HG02840 (cell line): ENCODE data around the gene IGFL1.
"Not testable (repeated sequence)": the region's sequence is repeated elsewhere in the genome, so short reads cannot be mapped to it uniquely, and the experiment has no call there.

Source experiments
- ATAC-seq: cut with Tn5 transposase; IDR thresholded peaks from one replicate; pipeline ENCODE4 v1.9.1; 2021; ENCODE audit warnings: mild to moderate bottlenecking, moderate library complexity, moderate number of reproducible peaks; ENCODE audit not compliant: unreplicated experiment, low FRiP score

Gene IGFL1

DNA sequence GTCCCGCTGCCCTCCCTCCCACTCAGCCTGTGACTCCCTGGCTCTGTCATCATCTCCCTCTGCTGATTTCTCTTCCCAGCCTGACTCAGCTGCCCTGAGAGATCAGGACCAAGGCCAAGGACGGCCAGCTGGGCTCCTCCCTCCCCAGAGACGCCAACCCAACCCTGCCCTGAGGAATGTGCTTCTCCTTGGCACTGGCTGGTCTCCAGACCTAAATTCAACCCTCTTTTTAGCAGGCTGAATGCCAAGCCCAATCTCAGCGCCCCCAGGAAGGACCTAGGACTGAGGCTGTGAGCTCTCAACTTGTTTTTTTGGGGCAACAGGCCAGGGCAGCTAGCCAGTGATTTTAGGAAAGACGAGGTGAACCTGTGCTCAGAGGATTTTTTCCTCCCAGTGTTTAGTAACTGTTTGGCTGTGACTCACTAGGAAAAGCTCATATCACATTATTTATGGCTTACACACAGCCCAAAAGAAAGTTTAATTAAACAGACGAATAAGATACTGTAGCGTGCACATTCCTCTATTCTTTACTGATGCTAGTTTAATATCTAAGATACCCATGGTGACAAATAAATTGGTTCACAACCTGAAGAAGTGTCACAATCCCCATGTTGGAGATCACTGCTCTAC is 7.4 kb upstream of the IGFL1 start:
- no peak for ATAC-seq

DNA sequence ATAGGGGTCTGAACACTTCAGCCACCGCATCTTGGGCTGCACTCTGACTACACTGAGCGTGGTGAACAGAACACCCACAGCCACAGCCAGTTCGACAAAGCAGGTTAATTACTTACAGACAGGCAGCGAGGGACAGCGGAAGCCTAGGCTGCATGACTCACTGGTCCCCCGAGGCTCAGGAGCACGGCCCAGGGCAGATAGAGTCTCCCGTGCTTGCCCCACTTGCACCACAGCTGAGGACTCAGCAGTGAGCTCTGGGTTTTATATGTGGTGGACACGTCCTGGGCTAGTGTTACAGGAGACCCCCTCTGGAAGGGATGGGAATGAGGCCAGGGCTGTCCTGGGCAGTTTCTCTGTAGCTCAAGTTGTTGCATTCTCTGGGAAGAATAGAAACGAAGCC is 5.8 kb upstream of the IGFL1 start:
- not testable (repeated sequence) for ATAC-seq

DNA sequence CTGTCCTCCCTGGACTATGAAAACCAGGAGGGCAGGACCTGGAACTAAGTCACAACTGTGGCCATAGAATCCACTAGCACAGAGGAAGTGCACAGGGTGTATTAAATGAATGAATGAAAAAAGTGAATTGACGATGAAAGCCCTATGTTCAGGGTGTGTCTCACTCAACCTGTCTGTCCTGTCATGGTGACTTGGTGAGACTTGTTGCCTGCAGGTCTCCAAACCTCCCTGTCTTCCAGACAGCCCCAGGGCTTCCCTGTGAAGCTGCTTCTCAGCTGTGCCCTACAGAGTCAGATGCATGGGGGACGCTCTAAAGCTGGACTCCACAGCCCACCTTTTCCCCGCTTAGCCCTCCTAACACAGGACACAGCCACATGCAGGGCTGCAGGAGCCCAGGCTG is 4.8 kb upstream of the IGFL1 start:
- ATAC-seq = no peak

DNA sequence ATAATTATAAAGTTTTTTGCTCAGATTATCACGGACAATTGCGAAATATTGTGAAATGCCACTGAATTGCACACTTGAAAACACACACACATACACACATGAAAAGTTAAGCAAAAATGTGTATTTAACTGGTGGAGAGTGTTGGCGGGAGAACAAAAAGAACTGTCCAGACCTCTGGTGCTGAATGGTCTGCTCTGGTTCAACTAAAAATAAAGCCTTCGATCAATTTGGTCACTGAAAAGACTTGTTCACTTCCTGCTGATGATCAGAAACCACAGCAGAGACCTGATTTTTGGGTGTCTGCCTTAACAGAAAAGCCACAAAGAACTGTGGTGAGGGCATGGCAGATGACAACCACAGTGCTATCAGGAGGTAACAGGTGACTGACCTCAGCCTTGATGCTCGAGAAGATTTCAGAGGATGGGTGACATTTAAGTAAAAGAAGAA is 4.0 kb upstream of the IGFL1 start:
- ATAC-seq = no peak

DNA sequence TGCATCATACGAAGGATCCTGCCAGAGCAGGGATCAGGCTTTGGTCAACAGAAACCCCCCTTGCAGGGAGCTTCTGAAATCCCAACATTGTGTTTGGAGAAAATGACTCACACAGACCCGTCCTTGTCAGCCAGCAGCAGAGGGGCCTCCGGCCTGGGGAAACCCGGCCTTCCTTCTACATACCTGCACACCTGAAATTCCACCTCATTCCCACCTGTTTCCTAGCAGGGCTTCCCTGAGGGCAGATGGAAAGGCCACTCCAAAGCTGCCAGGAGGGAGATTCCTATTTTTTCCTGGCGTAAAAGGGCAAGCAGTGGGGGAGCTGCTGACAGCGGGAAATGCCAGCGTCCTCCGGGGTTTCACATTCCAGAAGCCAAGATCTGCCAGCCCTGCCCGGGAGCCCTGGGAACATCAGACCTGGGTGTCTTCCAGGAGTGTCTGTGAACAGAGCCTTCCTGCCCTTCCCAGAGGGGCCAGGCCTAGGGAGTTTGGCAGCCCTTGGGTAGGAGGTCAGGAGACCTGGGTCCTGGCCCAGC is 3.0 kb upstream of the IGFL1 start:
- ATAC-seq = no peak

DNA sequence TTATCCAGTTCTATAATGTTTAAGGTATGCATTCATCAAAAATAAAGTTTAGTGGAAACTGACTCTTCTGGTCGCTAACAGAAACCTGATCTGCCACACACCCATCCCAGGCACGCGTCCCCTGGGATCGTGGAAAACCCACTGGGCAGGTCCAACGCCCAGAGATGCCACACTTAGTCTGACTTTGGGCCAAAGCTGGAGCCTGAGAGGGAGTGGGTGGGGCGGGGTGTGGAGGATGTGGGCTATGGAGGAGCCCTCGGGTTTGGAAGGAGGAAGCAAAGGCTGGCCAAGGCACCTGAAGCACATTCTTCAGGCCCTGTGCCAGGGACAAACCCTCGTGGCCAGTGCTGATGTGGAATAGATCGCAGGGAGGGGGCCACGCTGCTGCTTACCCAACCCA is 2.5 kb downstream of the IGFL1 start:
- no peak for ATAC-seq

DNA sequence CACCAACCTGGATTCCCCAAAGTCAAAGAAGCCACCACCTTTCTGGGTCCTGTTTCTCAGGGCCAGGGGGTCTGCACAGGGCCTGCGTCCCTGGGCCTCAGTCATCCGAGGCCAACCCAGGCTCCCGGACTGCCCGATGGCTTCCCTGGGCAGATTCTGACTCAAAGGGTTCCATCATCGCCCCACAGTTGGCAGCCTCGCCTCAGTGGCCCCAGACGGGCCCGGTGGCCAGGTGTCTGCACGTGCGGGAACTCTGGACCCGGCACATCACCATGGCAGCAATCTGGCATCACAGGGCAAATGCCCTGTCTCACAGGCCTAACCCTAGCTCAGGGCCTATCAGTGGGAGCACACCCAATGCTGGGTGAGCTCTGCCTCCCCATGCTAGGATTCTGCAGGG is 2.9 kb downstream of the IGFL1 start:
- ATAC-seq = no peak

DNA sequence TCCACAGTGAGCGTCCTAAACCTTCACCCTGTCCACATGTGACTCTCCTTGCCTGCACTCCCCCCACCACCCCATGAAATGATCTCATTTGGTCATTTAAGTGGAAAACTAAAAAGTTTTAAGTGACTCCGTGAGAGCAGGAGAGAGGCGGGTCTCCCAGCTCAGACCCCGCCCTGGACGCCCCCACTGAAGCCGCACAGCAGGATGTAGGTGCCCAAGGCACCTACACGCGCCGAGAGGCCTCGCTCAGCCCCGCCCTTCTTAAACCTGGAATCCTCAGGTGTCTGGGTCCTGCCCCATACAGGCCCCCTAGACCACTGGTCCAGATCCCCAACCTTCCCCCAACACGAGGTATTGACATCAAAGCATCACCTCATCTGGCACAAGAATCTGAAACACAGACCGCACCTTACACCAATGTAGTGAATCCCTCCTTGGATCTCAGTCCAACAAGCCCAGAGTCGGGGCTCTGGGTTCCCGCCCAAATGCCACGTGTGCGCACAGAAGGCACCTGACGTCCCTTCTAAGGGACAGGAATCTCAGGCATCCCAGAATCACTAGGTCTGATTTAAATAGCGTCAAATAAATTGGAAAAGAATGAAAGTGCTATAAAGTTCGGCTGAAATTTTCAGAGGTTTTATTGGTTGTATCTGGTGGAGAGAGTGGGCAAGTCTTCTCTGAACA is 3.5 kb downstream of the IGFL1 start:
- ATAC-seq = no peak

DNA sequence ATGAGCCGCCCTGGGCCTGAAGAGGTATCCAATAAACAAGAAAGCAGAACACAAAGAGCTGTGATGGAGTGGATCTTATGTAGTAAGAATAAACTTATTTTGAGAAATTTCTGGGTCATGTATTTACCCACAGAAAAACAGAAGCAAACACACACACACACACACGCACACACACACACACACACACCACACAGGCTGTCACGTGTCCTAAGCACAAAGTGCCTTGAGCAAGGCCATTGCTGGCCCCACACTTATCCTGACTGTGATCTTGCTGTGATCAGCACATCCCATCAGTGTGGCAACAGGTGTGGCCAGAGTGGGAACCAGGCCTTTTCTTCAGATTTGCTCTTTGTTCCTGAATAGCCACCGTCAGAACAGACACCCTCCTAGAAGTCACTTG is 4.3 kb downstream of the IGFL1 start:
- not testable (repeated sequence) for ATAC-seq

DNA sequence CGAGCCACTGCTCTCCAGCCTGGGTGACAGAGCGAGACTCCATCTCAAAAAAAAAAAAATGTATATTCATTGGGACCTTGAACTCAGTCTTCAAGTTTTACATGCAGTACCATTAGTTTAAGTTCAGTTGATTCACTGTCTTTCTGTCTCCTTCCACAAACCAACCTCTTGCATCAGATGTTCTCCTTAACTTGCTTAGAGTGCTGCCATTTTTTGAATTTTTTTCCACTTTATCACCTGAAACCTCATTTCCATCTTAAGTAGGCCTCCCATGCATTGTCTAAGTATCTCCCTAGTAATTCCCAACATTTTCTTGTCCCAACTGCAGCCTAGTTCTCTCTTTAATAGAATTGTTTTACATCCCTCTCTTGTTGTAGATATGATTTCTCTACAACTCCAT is 8.6 kb downstream of the IGFL1 start:
- not testable (repeated sequence) for ATAC-seq

DNA sequence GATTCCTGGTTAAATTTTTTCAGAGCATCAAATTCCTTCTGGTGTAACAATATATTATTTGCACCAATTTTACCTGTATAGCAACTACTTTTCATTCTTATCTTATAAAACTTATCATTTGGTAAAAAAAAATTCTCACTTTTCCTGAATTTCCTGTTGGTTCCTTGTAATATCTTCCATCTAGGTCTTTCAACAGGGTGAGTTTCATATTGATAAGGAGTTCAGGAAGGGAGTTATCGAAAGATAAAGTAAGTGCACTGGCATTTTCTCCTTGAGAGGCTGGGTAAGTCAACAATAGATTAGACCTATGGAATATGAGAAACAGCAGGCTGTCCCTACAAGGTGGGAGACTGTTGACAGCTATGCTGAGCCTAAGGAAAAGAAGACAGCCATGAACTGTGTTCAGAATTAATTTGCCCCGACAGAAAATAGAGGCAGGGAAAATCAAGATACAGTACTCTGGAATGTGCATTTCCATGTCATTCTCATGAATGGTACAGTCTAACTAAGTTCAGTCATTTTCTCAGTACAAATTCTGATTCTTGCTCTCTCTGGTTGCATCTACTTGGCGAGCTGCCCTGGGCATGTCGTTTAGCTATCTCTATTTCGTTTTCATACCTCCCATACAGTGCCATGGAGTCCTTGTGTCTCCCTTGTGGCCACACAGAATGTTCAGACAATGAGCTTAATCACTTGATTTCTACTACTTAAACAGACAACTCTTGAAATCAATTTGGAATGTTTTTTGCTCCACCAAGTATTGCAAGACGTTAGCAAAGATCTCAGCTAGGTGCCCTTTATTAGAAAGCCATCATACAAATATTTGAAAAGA is 9.9 kb downstream of the IGFL1 start:
- no peak for ATAC-seq

DNA sequence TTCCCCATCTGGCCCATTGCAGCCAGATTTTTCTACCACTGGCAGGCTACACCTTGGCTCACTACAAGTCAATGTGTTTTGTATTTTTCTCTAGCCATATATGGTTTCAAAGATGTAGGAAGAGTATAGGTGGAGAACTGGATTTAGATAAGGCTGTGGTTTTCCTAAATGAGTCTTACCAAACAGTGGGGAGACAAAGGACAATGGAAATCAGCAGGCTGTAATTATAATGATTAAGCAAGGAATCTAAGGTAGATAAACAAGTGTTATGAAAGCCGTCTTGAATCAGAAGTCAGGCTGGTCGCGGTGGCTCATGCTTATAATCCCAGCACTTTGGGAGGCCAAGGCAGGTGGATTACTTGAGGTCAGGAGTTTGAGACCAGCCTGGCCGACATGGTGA is 11.2 kb downstream of the IGFL1 start:
- ATAC-seq = no peak

DNA sequence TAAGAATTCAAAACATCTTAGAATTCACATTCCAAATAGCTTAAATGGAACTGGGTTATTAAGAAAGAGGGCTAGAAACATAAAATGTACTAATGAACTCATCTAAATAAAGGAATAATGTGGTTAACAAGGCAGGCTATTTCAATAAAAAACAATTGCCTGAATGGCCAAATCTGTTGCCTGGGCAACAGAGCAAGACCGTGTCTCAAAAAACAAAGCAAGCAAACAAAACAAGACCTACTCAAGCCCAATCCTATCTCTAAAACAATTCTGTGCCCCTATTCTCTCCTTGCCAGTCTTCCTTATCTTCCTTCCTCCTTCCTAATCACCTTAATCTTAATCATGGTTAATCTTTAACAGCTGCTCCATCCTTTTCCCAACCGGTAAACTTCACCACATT is 12.1 kb downstream of the IGFL1 start:
- ATAC-seq = no peak

DNA sequence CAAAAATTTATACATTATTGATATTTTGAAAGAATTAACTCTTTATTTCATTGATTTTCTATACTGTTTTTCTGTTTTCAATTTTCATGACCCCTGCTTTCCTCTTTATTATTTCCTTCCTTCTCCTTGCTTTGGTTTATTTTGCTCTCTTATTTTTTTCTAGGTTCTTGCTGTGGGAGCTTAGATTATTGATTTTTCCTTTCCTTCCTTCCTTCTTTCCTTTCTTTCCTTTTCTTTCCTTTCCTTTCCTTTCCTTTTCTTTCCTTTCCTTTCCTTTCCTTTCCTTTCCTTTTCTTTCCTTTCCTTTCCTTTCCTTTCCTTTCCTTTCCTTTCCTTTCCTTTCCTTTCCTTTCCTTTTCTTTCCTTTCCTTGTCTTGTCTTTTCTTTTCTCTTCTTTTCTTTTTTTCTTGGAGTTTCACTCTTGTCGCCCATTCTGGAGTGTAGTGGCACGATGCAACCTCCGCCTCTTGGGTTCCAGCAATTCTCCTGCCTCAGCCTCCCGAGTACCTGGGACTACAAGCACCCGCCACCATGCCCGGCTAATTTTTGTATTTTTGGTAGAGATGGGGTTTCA is 13.6 kb downstream of the IGFL1 start:
- ATAC-seq = not testable (repeated sequence)

DNA sequence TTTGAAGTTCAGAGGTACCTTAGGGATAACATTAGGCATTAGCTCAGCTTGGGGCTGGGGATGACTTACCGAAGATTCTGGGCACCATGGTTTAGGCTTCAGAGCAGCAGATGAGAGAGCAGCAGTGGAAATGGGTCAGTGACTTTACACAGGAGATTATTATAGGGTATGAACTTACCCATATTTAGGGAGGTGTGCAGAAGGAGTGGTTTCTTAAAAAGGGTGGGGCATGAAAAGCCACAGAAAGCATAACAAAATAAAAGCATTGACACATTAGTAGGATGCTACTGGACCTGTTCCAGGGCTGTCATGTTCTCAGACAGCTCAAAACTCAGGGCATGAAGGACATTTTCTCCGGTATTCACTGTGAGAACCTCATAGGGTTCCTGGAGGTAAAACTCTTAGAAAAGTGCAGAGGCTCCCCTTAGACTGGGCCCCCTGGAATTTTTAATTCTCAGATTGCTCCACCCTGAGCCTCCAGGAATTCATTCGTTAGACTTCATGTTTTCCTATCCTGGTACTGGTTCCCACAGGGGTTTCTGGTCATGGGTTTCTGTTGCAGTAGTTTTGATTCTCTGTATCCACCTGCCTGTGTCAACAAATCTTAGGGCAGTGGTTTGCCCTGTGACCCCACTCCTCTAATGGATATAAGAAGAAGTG is 20.7 kb downstream of the IGFL1 start:
- ATAC-seq = no peak

DNA sequence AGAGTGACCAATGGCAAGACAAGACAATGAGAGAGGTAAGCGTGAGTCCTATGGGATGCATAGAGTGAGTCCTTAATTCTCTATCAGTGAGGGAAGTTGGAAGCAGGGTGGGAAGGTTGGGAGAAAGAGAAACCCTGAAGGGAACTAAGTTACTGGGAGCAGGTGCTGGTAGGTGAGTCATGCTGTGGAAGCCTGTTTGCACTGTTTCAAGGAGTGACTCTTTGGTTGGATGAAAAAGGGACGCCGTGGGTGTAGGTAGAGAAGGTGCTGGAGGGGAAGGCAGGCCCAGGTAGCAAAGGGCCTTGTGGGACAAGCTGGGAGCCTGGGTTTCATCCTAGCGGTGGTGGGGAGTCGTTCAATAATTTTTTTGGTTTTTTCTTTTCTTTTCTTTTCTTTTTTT is 21.9 kb downstream of the IGFL1 start:
- no peak for ATAC-seq

DNA sequence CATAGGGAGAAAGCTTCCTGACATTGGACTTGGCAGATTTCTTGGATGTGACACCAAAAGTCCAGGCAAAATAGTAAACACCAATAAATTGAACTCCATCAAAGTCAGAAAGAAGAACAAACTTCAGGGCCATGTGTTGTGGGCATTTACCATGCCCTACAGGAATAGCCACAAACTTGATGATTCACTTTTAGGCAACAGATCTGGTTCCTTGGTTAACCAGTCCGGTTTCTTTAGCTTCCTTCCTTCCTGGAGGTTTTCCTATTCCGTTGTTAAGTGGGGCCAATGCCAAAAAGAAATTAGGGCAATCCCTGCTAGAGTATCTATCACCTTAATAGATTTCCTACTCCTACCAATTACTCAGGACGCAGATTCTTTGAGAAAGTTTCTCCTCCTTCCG is 25.2 kb downstream of the IGFL1 start:
- no peak for ATAC-seq

DNA sequence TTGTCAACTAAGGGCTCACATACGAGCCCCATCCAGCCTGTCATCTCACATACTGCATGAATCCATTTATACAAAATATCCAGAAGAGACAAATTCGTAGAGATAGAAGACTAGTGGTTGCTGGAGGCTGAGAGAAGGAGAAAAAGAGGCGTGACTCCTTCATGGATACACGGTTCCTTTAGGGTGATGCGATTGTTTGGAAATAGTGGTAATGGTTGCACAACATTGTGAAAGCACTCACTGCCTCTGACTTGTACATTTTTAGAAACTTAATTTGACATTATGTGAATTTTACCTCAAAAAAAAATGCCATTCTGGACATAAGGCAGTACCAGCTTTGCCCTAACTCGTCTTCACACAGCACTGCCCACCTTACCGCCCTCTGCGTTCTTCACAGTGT is 27.3 kb downstream of the IGFL1 start:
- no peak for ATAC-seq

DNA sequence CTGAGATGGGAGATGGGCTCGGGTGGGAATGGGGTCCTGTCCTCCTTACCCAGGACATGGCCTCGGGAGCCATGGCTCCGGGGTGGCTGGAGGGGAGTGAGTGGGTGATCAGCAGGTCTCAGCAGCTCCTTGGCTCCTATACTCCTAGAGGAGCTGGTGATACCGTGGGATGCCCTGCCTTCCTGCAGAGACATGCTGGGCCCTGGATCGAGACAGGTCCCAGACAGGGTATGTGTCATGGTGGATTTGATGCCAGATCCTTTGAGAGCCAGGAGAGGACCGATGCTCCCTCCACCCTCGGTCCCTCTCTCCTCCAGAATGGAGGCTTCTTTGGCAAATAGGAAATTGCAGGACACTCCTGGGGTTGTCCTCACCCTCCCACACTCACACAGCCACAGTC is 32.0 kb downstream of the IGFL1 start:
- not testable (repeated sequence) for ATAC-seq

DNA sequence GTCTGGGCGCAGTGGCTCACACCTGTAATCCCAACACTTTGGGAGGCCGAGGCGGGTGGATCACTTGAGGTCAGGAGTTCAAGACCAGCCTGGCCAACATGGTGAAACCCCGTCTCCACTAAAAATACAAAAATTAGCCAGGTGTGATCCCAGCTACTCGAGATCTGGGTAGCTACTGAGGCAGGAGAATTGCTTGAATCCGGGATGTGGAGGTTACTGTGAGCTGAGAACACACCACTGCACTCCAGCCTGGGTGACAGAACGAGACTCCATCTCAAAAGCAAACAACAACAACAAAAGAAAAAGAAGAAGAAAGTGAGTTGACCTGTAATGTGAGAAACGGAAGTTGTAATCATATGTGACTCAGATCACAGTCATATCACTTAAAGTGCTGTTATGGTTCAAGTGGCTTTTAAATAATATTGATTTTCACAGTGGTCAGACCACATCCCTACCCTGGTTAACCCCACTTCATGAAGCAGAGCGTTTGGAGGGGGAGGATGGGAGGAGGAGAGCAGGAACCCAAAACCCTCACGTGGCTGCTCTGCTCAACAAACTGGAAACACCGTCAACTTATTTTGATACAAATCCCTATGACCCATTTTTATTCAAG is 33.2 kb downstream of the IGFL1 start:
- not testable (repeated sequence) for ATAC-seq
